ENCODE data around the gene IGSF5.

IGSF5 gene

GRCh38 chr21:39809936-39810335 lies 65.0 kb downstream of the IGSF5 start:
- TF ChIP-seq CTCF (conservative IDR thresholded peaks at IDR 0.05; ENCODE audit: low read depth, low read length): no peak
- no peak for DNase-seq (ENCODE audit: low read depth)
- H3K4me3 ChIP-seq (ENCODE audit: low read depth, low read length): no peak overlapping the region

GRCh38 chr21:39812983-39813382 lies 68.0 kb downstream of the IGSF5 start:
- no peak overlapping the region for H3K4me3 ChIP-seq (ENCODE audit: low read depth, low read length)
- DNase-seq (ENCODE audit: low read depth): no peak
- TF ChIP-seq CTCF (conservative IDR thresholded peaks at IDR 0.05; ENCODE audit: low read depth, low read length): no peak

DNA sequence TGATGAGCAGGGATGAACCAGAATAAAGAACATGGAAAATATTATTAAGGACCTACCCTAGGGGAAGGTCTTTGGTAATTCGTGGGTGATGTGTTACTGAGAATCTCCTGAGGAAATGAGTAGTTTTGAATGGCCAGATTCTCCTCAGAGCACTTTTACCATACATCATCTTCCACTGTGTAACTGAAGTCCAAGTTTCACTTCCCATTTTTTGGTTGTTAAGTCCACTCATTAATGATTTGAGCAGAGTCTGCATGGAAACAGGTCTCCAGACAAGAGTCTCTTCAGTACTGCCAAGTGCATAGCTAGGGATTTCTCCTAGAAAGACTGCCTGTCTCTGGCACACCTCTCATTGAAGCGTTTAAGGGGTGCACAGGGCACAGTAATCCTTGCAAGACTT lies 73.6 kb downstream of the IGSF5 start:
- DNase-seq (ENCODE audit: low read depth): no peak
- TF ChIP-seq CTCF (conservative IDR thresholded peaks at IDR 0.05; ENCODE audit: low read depth, low read length): no peak
- no peak overlapping the region for H3K4me3 ChIP-seq (ENCODE audit: low read depth, low read length)

GRCh38 chr21:39822042-39822441 lies 77.1 kb downstream of the IGSF5 start:
- no peak overlapping the region for H3K4me3 ChIP-seq (ENCODE audit: low read depth, low read length)
- no peak for TF ChIP-seq CTCF (conservative IDR thresholded peaks at IDR 0.05; ENCODE audit: low read depth, low read length)
- DNase-seq (ENCODE audit: low read depth): no peak

DNA sequence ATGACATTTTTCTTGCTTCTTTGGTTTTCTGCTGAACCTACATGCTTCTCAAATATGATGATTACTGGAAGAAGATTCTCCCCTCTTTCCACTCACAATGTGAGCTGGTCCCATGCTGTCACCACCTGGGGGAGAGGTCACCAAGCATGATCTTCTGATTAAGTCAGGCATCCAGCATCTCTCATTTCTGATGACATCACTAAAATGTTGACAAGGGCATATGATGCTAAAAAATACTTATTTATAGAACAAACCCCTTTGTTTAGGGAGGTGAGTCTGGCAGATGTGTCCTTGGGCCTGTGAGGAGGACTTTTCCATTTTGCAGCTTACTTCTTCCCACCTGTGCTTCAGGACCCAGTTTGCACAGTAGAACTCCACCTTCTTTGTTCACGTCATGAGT lies 80.3 kb downstream of the IGSF5 start:
- no peak for DNase-seq (ENCODE audit: low read depth)
- H3K4me3 ChIP-seq (ENCODE audit: low read depth, low read length): no peak overlapping the region
- no peak for TF ChIP-seq CTCF (conservative IDR thresholded peaks at IDR 0.05; ENCODE audit: low read depth, low read length)

DNA sequence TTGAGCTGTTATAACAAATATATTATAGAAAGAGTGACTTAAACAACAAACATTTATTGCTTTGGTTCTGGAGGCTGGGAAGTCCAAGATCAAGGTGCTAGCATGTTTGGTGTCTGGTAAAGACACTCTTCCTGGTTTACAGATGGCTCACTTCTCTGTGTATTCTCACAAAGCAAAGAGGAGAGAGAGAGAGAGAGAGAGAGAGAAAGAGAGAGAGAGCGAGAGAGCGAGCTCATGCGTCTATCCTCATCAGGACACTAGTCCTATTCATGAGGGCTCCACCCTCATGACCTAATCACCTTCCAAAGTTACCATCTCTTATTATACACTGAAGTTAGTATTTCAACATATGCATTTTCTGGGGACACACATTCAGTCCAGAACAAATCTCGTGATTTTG lies 89.6 kb downstream of the IGSF5 start:
- no peak for DNase-seq (ENCODE audit: low read depth)
- no peak overlapping the region for H3K4me3 ChIP-seq (ENCODE audit: low read depth, low read length)
- no peak for TF ChIP-seq CTCF (conservative IDR thresholded peaks at IDR 0.05; ENCODE audit: low read depth, low read length)

GRCh38 chr21:39837861-39838359 lies 92.9 kb downstream of the IGSF5 start:
- no peak overlapping the region for H3K4me3 ChIP-seq (ENCODE audit: low read depth, low read length)
- DNase-seq (ENCODE audit: low read depth): no peak
- no peak for TF ChIP-seq CTCF (conservative IDR thresholded peaks at IDR 0.05; ENCODE audit: low read depth, low read length)
